LNCaP clone FGC (cell line): ENCODE measurements around the gene RABGGTA.

Experiments used
- DNase-seq: peaks from one replicate; pipeline ENCODE4 v3.0.0-alpha.2; 2011; ENCODE audit warnings: low read depth
- H3K4me3 ChIP-seq: 2 replicates; pipeline ENCODE4 v1.5.1; 2011; ENCODE audit warnings: mild to moderate bottlenecking, low read depth, low read length, control low read depth
- CTCF ChIP-seq: IDR thresholded peaks from 2 replicates; pipeline ENCODE4 v1.5.1; 2012; ENCODE audit warnings: mild to moderate bottlenecking; ENCODE audit not compliant: control insufficient read depth, insufficient read depth; ENCODE audit errors: extremely low read depth

RABGGTA gene

GRCh38 chr14:24282736-24283135 lies 11.3 kb upstream of the RABGGTA start:
- H3K4me3 ChIP-seq = no peak overlapping the region
- no peak for TF ChIP-seq CTCF
- no peak for DNase-seq

GRCh38 chr14:24281636-24282035 lies 10.2 kb upstream of the RABGGTA start:
- TF ChIP-seq CTCF = no peak
- DNase-seq = no peak
- no peak overlapping the region for H3K4me3 ChIP-seq

GRCh38 chr14:24280797-24281460 lies 9.5 kb upstream of the RABGGTA start:
- no peak for TF ChIP-seq CTCF
- DNase-seq = no peak
- H3K4me3 ChIP-seq = no peak overlapping the region

- 0 out of 2 replicates have a peak, but pooled peaks have one; percentile 12 for TF ChIP-seq CTCF
- no peak overlapping the region for H3K4me3 ChIP-seq
- DNase-seq = no peak
Measured at GRCh38 chr14:24279301-24280186, 8.1 kb upstream of the RABGGTA start.

- no peak overlapping the region for H3K4me3 ChIP-seq
- TF ChIP-seq CTCF = no peak
- DNase-seq = no peak
Measured at GRCh38 chr14:24278424-24278823, 7.0 kb upstream of the RABGGTA start.

GRCh38 chr14:24277606-24278321 lies 6.4 kb upstream of the RABGGTA start:
- no peak overlapping the region for H3K4me3 ChIP-seq
- no peak for DNase-seq
- no peak for TF ChIP-seq CTCF
